DOHH2 (cell line): Measurements from ENCODE around the gene PRDM1.

Experiments used
- H3F3A ChIP-seq: fragments of 200-600 bp; sonication (generic), shearing (Covaris generic); 2 replicates; pipeline ENCODE4 v1.6.0; 2016; ENCODE audit warnings: antibody characterized with exemption, mild to moderate bottlenecking; ENCODE audit not compliant: control insufficient read depth, insufficient read depth
- H3K27ac ChIP-seq: fragments of 200-600 bp; sonication (generic); 2 replicates; pipeline ENCODE4 v1.5.1; 2014; ENCODE audit warnings: low read depth, mild to moderate bottlenecking, low read length, moderate library complexity
- H3K27me3 ChIP-seq: fragments of 200-600 bp; sonication (generic); 2 replicates; pipeline ENCODE4 v1.6.1; 2014; ENCODE audit warnings: mild to moderate bottlenecking, low read length, mixed read lengths; ENCODE audit not compliant: control insufficient read depth
- H3K36me3 ChIP-seq: fragments of 200-600 bp; sonication (generic); 2 replicates; pipeline ENCODE4 v1.6.1; 2014; ENCODE audit warnings: mild to moderate bottlenecking, low read length, moderate library complexity, mixed read lengths; ENCODE audit not compliant: control insufficient read depth
- H3K4me1 ChIP-seq: fragments of 200-600 bp; sonication (generic); 2 replicates; pipeline ENCODE4 v1.6.1; 2014; ENCODE audit warnings: mild to moderate bottlenecking, low read length, mixed read lengths; ENCODE audit not compliant: control insufficient read depth
- H3K4me2 ChIP-seq: fragments of 200-600 bp; sonication (generic); 2 replicates; pipeline ENCODE4 v1.6.0; 2014; ENCODE audit warnings: mild to moderate bottlenecking, low read length, moderate library complexity
- H3K4me3 ChIP-seq: fragments of 200-600 bp; sonication (generic); 2 replicates; pipeline ENCODE4 v1.5.1; 2014; ENCODE audit warnings: mild to moderate bottlenecking, low read length, mixed read lengths
- H3K79me2 ChIP-seq: fragments of 200-600 bp; sonication (generic); 2 replicates; pipeline ENCODE4 v1.6.1; 2014; ENCODE audit warnings: mild to moderate bottlenecking, low read length, mixed read lengths; ENCODE audit not compliant: control insufficient read depth
- H3K9me2 ChIP-seq: fragments of 200-600 bp; sonication (generic); replicated peaks from 2 replicates; pipeline ENCODE4 v1.6.1; 2014; ENCODE audit warnings: mild to moderate bottlenecking, low read length, mixed read lengths; ENCODE audit not compliant: control insufficient read depth
- H3K9me3 ChIP-seq: fragments of 200-600 bp; sonication (generic); 2 replicates; pipeline ENCODE4 v1.6.1; 2014; ENCODE audit warnings: antibody characterized with exemption, low read length, mixed read lengths; ENCODE audit not compliant: control insufficient read depth, insufficient read depth
- H4K20me1 ChIP-seq: fragments of 200-600 bp; sonication (generic); 2 replicates; pipeline ENCODE4 v1.6.0; 2014; ENCODE audit warnings: low read depth, mild to moderate bottlenecking, antibody characterized with exemption, low read length, moderate library complexity; ENCODE audit not compliant: control insufficient read depth, insufficient read depth
- EZH2phosphoT487 ChIP-seq: fragments of 200-600 bp; sonication (generic); IDR thresholded peaks from 2 replicates; pipeline ENCODE4 v1.6.1; 2017; ENCODE audit warnings: borderline replicate concordance, mild to moderate bottlenecking, antibody characterized with exemption, low read length, moderate library complexity, mixed read lengths
- TF ChIP-seq, protein P1 (sequence below): fragments of 200-600 bp; sonication (generic); IDR thresholded peaks from one replicate; pipeline ENCODE4 v1.5.1; 2014; ENCODE audit warnings: antibody characterized with exemption, mild to moderate bottlenecking, low read depth, low read length; ENCODE audit not compliant: poor library complexity, severe bottlenecking

The PRDM1 gene

DNA sequence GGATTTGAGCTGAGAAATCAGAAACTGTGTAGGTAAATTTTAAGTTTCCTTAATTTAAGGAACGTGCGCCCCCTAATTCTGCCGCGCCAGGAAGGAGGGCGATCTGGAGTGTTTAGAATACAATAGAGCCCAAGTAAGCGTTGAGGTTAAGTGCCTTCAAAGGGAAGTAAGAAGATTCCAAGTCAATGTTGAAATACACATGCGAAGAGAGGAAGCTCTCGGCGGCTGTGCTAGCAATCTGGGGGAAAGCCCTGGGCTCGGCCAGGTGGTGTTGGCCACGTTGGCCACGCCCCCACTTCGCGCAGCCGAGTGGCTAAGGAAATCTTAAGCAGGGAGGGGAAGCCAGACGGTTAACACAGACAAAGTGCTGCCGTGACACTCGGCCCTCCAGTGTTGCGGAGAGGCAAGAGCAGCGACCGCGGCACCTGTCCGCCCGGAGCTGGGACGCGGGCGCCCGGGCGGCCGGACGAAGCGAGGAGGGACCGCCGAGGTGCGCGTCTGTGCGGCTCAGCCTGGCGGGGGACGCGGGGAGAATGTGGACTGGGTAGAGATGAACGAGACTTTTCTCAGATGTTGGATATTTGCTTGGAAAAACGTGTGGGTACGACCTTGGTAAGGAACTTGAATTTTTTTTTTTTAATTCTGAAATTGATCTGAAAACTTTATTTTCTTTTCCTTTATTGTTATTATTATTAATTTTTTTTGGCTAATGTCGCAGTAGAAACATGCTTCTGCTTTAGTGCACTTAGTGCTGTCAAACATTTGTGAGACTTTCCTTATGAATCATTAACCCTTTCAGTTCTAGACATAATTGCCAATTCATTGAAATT lies at the start of gene PRDM1:
Gene PRDM1, plus strand, starts transcription at position 353 of the 830 bp plus-strand sequence. Its CDS starts 218 bp downstream, at position 571.
- H3K4me1 ChIP-seq, result peaks cover 38% of the 10 kb centered on the region
- H3K36me3 ChIP-seq, result no peaks in the 10 kb centered on the region

DNA sequence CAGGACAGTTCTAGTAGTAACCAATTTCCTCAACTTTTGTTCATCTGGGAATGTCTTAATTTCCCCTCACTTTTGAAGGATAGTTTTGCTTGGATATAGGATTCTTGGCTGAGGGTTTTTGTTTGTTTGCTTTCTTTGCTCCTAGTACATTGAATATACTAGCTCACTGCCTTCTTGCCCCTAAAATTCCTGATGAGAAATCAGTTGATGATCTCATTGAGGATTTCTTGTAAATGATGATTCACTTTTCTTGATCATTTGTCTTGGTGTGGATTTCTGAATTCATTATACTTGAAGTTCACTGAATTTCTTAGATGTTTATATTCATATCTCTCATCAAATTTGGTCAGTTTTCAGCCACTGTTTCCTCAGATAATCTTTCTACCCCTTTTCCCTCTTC lies 49.1 kb upstream of the PRDM1 start:
- Histone ChIP-seq H3K79me2 (no peaks in the 10 kb centered on the region), H3K27ac (no peak overlapping the region), H3K4me1 (no peaks in the 10 kb centered on the region)

More for the DNA sequence above, at the start of gene PRDM1:
- Histone ChIP-seq H3K9me2 (no peaks in the 10 kb centered on the region), H3F3A (peaks cover 11% of the 10 kb centered on the region), H4K20me1 (no peaks in the 10 kb centered on the region), H3K27ac (peak within 1 kb of the TSS; percentile 32), H3K79me2 (no peaks in the 10 kb centered on the region), H3K4me3 (peak within 1 kb of the TSS; percentile 57), H3K27me3 (peaks cover 48% of the 10 kb centered on the region), H3K9me3 (no peaks in the 10 kb centered on the region), H3K4me2 (peak within 1 kb of the TSS; percentile 68)
- no peak for TF ChIP-seq EZH2phosphoT487
- TF ChIP-seq, protein P1, sequence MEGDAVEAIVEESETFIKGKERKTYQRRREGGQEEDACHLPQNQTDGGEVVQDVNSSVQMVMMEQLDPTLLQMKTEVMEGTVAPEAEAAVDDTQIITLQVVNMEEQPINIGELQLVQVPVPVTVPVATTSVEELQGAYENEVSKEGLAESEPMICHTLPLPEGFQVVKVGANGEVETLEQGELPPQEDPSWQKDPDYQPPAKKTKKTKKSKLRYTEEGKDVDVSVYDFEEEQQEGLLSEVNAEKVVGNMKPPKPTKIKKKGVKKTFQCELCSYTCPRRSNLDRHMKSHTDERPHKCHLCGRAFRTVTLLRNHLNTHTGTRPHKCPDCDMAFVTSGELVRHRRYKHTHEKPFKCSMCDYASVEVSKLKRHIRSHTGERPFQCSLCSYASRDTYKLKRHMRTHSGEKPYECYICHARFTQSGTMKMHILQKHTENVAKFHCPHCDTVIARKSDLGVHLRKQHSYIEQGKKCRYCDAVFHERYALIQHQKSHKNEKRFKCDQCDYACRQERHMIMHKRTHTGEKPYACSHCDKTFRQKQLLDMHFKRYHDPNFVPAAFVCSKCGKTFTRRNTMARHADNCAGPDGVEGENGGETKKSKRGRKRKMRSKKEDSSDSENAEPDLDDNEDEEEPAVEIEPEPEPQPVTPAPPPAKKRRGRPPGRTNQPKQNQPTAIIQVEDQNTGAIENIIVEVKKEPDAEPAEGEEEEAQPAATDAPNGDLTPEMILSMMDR, result peak; percentile 31

DNA sequence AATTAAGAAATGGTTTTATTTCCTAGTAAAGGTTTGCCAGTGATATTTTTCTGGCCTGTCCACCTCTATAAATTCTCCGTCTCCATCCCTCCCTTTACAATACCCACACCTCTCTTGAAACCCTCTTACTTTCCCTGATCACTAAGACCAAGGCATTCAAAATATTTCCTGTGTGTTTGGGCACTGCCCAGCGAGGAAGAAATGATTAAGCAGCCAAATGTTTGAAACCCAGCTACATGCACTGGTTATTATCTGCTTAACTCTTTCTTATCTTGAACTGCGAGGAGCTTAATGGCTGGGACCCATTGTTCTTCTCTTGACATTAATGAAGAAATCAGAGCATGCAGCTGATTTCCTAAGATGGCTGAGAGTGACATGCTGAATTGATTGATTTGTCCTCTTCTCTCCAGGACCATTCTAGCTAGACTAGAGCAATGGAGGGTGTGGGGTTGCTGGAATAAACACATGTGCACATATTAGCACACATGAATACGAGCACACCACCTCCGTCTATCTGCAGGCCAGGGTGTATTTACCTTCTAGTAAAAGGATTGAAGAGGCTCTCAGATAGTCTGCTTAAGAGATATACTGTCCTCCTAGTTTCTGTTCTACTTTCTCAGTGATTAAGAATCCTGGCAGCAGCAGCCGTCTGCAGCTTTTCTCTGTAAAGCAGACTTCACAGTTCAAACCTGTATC lies 46.1 kb upstream of the PRDM1 start:
- Histone ChIP-seq H4K20me1 (no peaks in the 10 kb centered on the region), H3K27me3 (no peaks in the 10 kb centered on the region; the same call in 1 of the 2 replicates), H3K9me2 (no peaks in the 10 kb centered on the region), H3K4me3 (no peak overlapping the region), H3K36me3 (no peaks in the 10 kb centered on the region), H3K9me3 (no peaks in the 10 kb centered on the region), H3K4me1 (no peaks in the 10 kb centered on the region), H3K27ac (no peak overlapping the region), H3K79me2 (no peaks in the 10 kb centered on the region), H3K4me2 (no peak overlapping the region), H3F3A (no peaks in the 10 kb centered on the region)
- TF ChIP-seq EZH2phosphoT487, result no peak
- TF ChIP-seq, protein P1, result no peak

More for the DNA sequence above, 49.1 kb upstream of the PRDM1 start:
- Histone ChIP-seq H3K27me3 (no peaks in the 10 kb centered on the region), H4K20me1 (no peaks in the 10 kb centered on the region), H3K9me2 (no peaks in the 10 kb centered on the region), H3K9me3 (no peaks in the 10 kb centered on the region), H3K4me3 (no peak overlapping the region), H3K4me2 (no peak overlapping the region), H3K36me3 (no peaks in the 10 kb centered on the region), H3F3A (no peaks in the 10 kb centered on the region)
- TF ChIP-seq EZH2phosphoT487, result no peak
- TF ChIP-seq, protein P1, result no peak
